ENCODE measurements around the gene NLK.
"Not testable (repeated sequence)": the region's sequence is repeated elsewhere in the genome, so short reads cannot be mapped to it uniquely, and the experiment has no call there.

The NLK gene

DNA sequence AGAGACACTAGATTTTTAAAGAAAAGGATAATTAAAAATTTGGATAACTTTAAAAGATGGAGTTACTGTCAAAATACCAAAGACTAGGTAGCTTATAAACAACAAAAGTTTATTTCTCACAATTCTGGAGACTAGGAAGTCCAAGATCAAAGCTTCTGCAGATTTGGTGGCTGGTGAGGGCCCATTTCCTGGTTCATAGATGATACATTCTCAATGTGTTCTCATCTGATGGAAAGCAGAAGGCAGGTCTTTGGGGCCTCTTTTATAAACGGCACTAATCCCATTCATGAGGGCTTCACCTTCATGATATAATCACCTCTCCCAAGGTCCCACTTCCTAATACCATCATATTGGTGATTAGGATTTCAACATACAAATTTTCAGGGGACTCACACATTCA, 33.7 kb downstream of the NLK start:
- DNase-seq = no peak

DNA sequence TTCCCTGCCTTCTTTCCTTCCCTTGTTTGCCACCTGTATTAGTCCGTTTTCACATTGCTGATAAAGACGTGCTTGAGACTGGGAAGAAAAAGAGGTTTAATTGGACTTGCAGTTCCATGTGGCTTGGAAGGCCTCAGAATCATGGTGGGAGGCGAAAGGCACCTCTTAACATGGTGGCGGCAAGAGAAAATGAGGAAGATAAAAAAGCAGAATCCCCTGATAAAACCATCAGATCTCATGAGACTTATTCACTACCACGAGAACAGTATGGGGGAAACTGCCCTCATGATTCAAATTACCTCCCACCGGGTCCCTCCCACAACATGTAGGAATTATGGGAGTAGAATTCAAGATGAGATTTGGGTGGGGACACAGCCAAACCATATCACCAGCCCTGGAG, 34.7 kb downstream of the NLK start:
- DNase-seq = not testable (repeated sequence)

- no peak for DNase-seq
Measured at GRCh38 chr17:28078341-28079229, 36.1 kb downstream of the NLK start.

DNA sequence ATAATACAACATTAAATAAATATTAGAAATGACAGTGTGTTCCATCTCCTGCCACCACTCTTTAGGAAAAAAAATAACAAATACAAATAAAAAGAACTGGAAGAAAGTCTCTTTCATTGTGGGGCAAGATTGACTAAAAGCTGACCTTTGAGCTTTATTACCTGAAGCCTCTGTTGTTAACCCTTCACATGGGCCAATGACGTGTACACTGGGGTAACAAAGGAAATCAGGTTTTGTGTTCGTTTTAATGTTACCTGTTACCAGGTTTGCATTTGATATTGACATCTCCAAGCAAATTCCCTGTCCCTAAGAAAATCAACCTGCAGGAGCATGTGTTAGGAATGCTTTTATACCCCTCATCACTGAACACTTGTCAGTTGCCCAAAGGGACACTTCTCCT, 39.0 kb downstream of the NLK start:
- DNase-seq = no peak

DNA sequence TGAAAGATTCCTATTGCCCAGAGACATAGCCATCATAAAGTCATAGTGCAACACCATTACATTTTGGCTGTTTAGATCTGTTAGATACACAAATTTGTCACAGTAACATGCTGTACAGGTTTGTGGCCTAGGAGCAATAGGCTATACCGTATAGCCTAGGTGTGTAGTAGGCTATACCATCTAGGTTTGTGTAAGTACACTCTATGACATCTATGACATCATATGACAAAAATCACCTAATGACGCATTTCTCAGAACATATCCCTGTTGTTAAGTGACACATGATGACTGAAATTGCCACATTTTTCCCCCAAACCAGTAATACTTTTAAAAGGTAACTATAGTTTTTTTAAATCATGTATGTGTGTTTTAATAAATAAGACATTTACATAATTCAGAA, 43.3 kb downstream of the NLK start:
- DNase-seq = no peak

DNA sequence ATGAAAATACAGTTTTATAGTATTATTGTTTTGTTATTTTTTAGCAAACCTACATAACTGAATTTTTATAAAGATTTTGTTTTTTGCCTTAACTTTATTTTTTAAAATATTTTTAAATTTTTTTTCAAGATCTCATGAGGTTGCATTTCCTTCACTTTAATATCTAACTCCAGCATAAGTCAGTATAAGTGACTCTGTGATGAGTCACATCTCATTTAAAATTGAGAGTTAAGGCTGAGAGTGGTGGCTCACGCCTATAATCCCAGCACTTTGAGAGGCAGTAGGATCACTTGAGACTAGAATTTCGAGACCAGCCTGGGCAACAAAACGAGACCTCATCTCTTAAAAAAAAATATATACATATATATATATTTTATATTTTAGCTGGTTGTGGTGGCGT, 44.0 kb downstream of the NLK start:
- DNase-seq = no peak

GRCh38 chr17:28087743-28088142, 45.3 kb downstream of the NLK start:
- DNase-seq = no peak

GRCh38 chr17:28090551-28090950, 48.1 kb downstream of the NLK start:
- DNase-seq = no peak

DNA sequence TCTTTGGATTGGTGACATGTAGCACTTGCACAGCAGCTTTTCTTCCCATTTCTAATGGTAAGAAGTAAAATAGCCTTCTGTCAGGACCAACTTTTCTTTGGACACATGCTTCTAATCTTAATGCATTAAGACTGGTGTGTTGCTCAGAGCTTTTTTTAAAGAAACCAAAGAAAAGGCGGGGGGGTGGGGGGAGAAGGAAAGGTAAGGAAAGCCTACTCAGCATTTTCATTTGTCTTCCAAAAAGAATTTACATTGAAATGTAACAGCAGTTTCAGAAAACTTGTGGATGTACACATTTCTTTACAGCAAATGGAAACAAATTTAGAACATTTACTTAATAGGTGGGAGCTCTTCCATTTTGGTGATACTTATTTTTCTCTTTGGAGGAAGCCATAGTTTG, 49.6 kb downstream of the NLK start:
- DNase-seq = no peak

DNA sequence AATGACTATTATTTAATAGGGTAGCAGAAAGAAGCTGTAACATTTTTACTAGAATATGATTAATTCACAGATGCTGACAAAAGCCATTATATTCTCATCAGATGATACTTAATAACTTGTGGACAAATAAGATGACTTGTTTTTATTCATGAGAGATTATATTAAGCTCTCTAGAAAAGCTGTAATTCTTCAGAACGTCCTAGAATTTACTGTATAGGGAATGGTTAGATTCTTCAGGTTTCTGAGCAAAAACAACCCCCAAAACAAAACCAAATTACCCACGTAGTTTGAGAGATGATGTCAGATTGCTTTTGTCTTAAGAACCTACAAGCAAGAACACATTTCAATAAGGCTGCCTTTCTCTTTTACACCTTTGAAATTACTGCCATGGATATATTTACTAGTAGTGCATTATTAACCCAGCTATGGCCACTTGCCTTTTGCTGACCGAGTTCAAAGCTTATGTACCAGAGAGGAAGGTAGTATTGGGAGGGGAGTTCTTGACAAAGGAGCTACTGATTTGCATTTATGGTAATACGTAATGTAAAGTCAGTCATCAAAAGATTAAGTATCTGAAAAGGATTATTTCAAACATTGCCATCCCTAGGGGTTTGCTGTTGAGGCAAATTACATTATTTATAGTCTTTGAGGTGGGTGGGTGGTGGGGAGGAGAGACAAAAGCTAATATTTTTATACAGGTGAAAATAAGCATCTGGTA, 51.7 kb downstream of the NLK start:
- DNase-seq = no peak

- no peak for DNase-seq
Measured at GRCh38 chr17:28096756-28097155, 54.3 kb downstream of the NLK start.

GRCh38 chr17:28097254-28097653, 54.8 kb downstream of the NLK start:
- no peak for DNase-seq

- no peak for DNase-seq
Measured at GRCh38 chr17:28097901-28098300, 55.4 kb downstream of the NLK start.

DNA sequence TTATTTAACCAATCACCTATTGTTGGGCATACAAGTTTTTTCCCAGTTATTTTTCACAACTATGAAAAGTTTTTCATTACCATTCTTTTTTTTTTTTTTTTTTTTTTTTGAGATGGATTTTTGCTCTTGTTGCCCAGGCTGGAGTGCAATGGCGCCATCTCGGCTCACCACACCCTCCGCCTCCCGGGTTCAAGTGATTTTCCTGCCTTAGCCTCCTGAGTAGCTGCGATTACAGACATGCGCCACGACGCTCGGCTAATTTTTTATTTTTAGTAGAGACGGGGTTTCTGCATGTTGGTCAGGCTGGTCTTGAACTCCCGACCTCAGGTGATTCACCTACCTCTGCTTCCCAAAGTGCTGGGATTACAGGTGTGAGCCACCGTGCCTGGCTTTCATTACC, 56.1 kb downstream of the NLK start:
- DNase-seq = not testable (repeated sequence)

DNA sequence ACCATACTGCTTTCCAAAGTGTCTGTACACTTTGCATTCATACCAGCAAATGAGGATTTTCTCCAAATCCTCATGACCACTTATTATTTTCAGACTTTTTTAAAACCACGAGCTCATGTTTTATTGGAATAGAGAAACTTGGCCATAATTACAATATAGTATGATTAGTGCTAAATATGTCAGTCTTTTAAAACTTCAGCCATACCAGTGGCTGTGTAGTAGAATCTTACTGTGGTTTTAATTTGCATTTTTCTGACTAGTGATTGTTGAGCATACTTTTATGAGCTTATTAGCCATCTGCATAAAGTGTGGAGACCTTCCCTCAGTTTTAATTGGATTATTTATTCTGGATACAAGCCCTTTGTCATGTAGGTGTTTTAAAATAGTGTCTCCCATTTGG, 57.8 kb downstream of the NLK start:
- DNase-seq = no peak

- DNase-seq = no peak
Measured at GRCh38 chr17:28100936-28101335, 58.5 kb downstream of the NLK start.

GRCh38 chr17:28101919-28102318, 59.4 kb downstream of the NLK start:
- no peak for DNase-seq

DNA sequence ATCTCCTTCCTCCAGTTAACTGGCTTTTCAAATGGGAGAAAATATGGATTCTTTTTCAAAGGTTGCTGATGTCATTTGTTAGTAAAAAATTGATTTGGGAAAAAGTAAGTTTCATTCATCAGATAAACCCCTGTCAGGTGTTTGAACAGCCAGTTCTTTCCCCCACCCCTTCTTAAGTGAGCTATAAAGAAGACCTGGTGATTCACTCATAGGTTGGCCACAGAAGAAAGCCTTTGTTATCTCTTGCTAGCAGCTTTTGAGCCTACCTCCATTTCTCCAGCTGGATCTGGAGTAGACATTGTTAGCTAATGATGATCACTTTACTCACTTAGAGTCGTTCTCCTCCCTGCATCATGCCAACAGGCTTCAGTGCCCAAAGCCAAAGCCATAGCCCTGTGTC, 63.0 kb downstream of the NLK start:
- peak; percentile 5 for DNase-seq

GRCh38 chr17:28110184-28110583, 67.7 kb downstream of the NLK start:
- no peak for DNase-seq

DNA sequence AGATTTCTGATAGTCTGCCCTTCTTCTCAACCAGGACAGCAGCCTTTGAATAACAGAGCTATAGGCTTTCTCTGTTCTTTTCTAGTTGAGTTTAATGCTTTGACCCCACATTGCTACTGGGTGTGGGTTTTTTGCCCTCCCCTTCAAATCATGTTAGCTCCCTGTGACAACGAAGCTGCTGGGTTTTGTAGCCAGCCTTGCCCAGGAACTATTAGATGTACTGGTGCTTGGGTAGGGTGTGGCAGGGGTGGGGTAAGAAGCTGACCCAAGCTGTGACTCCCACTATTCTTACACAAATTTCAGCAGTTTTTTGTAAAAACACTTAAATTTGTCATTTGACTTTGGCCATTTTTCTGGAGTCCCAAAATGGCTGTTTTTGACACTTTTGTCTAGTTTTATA, 69.7 kb downstream of the NLK start:
- no peak for DNase-seq

DNA sequence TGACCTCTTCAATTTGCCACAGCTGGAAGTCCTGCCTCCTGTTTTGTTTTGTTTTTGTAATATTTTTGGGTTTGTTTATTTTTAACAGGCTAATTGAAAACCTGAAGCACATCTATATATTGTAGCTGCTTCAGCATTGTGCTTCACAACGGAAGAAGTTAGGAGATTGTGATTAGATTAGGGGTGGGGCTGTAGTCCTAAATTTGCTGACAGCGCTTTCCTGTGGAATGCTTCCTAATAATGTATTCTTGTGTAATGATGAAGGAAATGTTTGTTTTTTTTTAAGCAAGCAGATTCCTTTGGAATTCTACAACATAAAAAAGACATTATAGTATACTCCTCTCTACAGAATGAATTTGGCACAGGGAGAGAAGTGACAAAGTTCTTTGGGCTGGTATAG, 70.1 kb downstream of the NLK start:
- no peak for DNase-seq

DNA sequence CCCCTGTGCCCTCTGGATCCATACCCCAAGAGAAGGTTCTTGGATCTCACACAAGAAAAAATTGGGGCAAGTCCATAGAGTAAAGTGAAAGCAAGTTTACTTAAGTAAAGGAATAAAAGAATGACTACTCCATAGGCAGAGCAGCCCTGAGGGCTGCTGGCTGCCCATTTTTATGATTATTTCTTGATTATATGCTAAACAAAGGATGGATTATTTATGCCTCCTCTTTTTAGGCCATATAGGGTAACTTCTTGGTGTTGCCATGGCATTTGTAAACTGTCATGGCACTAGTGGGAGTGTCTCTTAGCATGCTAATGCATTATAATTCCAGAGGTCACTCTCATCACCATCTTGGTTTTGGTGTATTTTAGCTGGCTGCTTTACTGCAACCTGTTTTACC, 70.8 kb downstream of the NLK start:
- no peak for DNase-seq

DNA sequence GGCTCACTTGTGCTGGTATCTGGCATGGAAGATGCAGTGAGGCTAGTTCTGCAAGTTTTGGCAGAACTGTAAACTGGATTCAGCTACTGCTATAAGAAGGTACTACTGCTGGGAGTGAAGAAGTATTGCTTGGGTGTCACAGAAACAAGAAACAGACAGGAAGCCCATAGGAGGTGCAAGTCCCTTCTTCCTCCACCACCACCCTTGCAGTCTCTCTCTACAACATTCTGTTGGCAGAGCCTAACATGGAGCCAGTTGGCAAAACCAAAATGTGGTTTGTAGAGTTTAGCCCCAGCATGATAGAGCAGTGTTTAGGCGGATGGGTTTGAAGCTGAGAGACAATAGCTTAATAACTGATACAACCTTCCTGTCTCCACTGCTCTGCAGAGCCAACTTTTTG, 72.6 kb downstream of the NLK start:
- no peak for DNase-seq

DNA sequence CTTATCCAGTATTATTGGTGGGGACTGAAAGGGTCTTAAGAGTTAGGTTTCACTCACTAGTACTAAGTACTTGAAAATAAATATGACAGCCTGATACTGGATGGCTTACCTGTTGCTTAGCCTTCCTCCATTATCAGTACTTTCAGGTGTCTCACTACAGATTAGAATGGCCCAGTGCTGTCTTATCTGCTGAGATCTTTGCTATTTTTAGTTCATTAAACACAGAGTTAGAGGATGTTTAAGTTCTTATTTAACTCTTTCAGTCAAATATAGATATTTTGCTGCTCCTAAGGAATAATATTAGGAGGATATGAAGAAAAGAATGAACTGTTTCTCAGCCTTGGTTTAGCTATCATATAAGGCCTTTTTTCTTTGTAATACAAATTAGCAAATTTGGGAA, 74.8 kb downstream of the NLK start:
- no peak for DNase-seq

- no peak for DNase-seq
Measured at GRCh38 chr17:28118362-28118761, 75.9 kb downstream of the NLK start.
